Keratinocyte (primary cell): Measurements from ENCODE around the gene FAM83C. TPM values are rescaled to one million over a fixed set of nuclear protein-coding genes. Genes with fewer than 3 reads are reported as not detected.

ENCODE experiments used
- DNase-seq: peaks from one replicate; pipeline ENCODE4 v3.0.0-alpha.2; 2011; ENCODE audit warnings: low read depth, missing footprints, low spot score
- FAIRE-seq: peaks from 2 replicates; lab custom pipeline; 2011; peaks lifted over from hg19 to GRCh38; lab: Jason Lieb, UNC
- H2AFZ ChIP-seq: 2 replicates; pipeline ENCODE4 v1.6.0; 2012; ENCODE audit warnings: low read length, control low read depth, inconsistent platforms; ENCODE audit not compliant: control insufficient read depth
- H3K27ac ChIP-seq: 2 replicates; pipeline ENCODE4 v1.5.1; 2011; ENCODE audit warnings: low read length; ENCODE audit not compliant: control insufficient read depth, insufficient read depth
- H3K27me3 ChIP-seq: 3 replicates; pipeline ENCODE4 v1.6.0; 2011; ENCODE audit warnings: low read length; ENCODE audit not compliant: control insufficient read depth, insufficient read depth; ENCODE audit errors: extremely low read depth
- H3K36me3 ChIP-seq, 2 experiments: 2 replicates in 1 of 2; 3 replicates in 1 of 2; pipeline ENCODE4 v1.5.1; 2011; ENCODE audit warnings: low read length in 2 of 2, mild to moderate bottlenecking in 1 of 2; ENCODE audit not compliant: control insufficient read depth in 2 of 2, insufficient read depth in 2 of 2; ENCODE audit errors: extremely low read depth in 1 of 2
- H3K4me1 ChIP-seq: 3 replicates; pipeline ENCODE4 v1.5.1; 2011; ENCODE audit warnings: low read length; ENCODE audit not compliant: control insufficient read depth, insufficient read depth; ENCODE audit errors: extremely low read depth
- H3K4me2 ChIP-seq: 3 replicates; pipeline ENCODE4 v1.6.0; 2011; ENCODE audit warnings: low read depth, low read length; ENCODE audit not compliant: control insufficient read depth, insufficient read depth; ENCODE audit errors: extremely low read depth
- H3K4me3 ChIP-seq, 3 experiments: fragments of 200-600 bp in 1 of 3; sonication (generic) in 1 of 3; 2 replicates in 2 of 3; 3 replicates in 1 of 3; pipeline ENCODE4 v1.5.1; 2011 to 2016; ENCODE audit warnings: low read length in 3 of 3, mild to moderate bottlenecking in 3 of 3, control low read depth in 2 of 3, inconsistent platforms in 1 of 3, low read depth in 1 of 3, mixed read lengths in 1 of 3, mixed run types in 1 of 3, moderate library complexity in 1 of 3; ENCODE audit not compliant: control insufficient read depth in 2 of 3, insufficient read depth in 2 of 3; ENCODE audit errors: extremely low read depth in 1 of 3
- H3K79me2 ChIP-seq: 2 replicates; pipeline ENCODE4 v1.6.0; 2012; ENCODE audit warnings: low read length; ENCODE audit not compliant: control insufficient read depth, insufficient read depth
- H3K9ac ChIP-seq: 3 replicates; pipeline ENCODE4 v1.6.0; 2011; ENCODE audit warnings: low read length; ENCODE audit not compliant: control insufficient read depth, insufficient read depth; ENCODE audit errors: extremely low read depth
- H3K9me1 ChIP-seq: 3 replicates; pipeline ENCODE4 v1.6.0; 2011; ENCODE audit warnings: low read length; ENCODE audit not compliant: control insufficient read depth, insufficient read depth; ENCODE audit errors: extremely low read depth
- H3K9me3 ChIP-seq: 2 replicates; pipeline ENCODE4 v1.5.1; 2012; ENCODE audit warnings: low read depth, low read length; ENCODE audit not compliant: control insufficient read depth
- H4K20me1 ChIP-seq: 3 replicates; pipeline ENCODE4 v1.6.0; 2011; ENCODE audit warnings: low read length; ENCODE audit not compliant: control insufficient read depth, insufficient read depth; ENCODE audit errors: extremely low read depth
- EZH2 ChIP-seq: IDR thresholded peaks from one replicate; pipeline ENCODE4 v1.6.1; 2012; ENCODE audit warnings: inconsistent platforms, mild to moderate bottlenecking, low read length, moderate library complexity
- dilution Hi-C: fragments of 300-500 bp; cut with MboI; formaldehyde crosslinking; loops from one replicate; pipeline ENCODE4 v1.7.0; 2020; ENCODE audit warnings: low sequenced_read_pairs; ENCODE audit not compliant: extremely low pct_ligation_motif_present
- polyA plus RNA-seq, 5 experiments: library from polyadenylated mRNA; depleted of rRNA in 3 of 5; stranded (reverse) in 3 of 5; stranded (forward) in 1 of 5; unstranded in 1 of 5; fragments of >200 nt; gene quantifications; 1 replicate in 1 of 5; 2 replicates in 3 of 5; 3 replicates in 1 of 5; pipeline versions ENCODE4 v1.2.1 to v1.2.3, GENCODE V29; 2011 to 2012; ENCODE audit warnings: missing spikeins in 2 of 5, low read depth in 1 of 5, low replicate concordance in 1 of 5
- TF ChIP-seq, protein P1 (sequence below), 3 experiments: IDR thresholded peaks in 1 of 3; conservative IDR thresholded peaks in 1 of 3; optimal IDR thresholded peaks in 1 of 3; 2 replicates in 2 of 3; 3 replicates in 1 of 3; pipeline versions ENCODE3 to v1.5.1; 2011; ENCODE audit warnings: low read length in 3 of 3, mild to moderate bottlenecking in 3 of 3, moderate library complexity in 2 of 3, control low read depth in 1 of 3, inconsistent platforms in 1 of 3; ENCODE audit not compliant: insufficient read depth in 2 of 3; ENCODE audit errors: extremely low read depth in 1 of 3

FAM83C gene
- polyA plus RNA-seq, 1 donor (not counting 4 experiments of a cell fraction or from before 2014, with no cell fraction given): 12.4 TPM

DNA sequence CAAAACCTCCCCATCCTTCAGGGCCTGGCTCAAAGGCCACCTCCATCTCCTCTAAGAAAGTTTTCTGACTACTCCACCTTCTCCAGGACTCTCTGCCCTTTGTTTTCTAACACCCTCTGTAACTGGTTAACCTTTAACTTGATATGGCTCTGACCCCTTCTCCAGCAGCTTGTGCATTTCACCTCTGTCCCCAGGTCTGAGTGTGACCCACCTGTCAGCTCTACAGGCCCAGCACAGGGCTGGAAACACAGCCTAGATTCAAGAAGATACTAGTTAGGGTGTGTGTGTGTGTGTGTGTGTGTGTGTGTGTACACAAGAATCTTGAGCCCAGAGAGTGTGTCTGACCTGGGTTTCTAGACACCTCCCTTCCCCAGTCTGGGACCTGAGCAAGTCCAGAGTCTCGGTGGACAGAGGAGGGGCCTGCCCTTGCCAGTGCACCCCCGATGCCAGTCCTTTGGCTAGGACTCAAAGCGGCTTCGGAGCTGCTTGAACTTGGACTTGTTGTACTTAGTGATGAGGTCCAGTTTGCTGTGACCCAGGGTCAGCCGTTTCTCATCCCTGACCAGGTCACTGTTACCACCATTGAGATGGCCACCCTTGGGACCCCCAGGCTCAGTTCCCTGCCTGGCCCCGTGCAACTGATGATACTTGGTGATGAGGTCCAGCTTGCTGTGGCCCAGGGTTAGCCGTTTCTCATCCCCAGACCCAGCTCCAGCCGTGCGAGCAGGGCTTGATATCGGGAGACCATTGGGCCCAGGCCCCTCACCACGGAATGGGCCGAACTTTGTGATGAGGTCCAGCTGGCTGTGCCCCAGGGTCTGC lies 5.9 kb downstream of the FAM83C start:
- Histone ChIP-seq H3K27ac (peak overlapping the region; percentile 48), H3K36me3 (peaks cover 2 to 22% of the 10 kb centered on the region in 2 experiments), H3K9ac (no peak overlapping the region), H3K4me3 (no peak overlapping the region), H3K9me1 (no peaks in the 10 kb centered on the region), H3K4me1 (peaks cover 25% of the 10 kb centered on the region), H3K9me3 (no peaks in the 10 kb centered on the region), H3K27me3 (no peaks in the 10 kb centered on the region), H4K20me1 (no peaks in the 10 kb centered on the region), H2AFZ (no peak overlapping the region), H3K79me2 (peaks cover 32% of the 10 kb centered on the region), H3K4me2 (no peak overlapping the region)
- dilution Hi-C loops: no loop called here
- DNase-seq (no peak), FAIRE-seq (no peak)
- no peak for TF ChIP-seq EZH2
- TF ChIP-seq, protein P1, sequence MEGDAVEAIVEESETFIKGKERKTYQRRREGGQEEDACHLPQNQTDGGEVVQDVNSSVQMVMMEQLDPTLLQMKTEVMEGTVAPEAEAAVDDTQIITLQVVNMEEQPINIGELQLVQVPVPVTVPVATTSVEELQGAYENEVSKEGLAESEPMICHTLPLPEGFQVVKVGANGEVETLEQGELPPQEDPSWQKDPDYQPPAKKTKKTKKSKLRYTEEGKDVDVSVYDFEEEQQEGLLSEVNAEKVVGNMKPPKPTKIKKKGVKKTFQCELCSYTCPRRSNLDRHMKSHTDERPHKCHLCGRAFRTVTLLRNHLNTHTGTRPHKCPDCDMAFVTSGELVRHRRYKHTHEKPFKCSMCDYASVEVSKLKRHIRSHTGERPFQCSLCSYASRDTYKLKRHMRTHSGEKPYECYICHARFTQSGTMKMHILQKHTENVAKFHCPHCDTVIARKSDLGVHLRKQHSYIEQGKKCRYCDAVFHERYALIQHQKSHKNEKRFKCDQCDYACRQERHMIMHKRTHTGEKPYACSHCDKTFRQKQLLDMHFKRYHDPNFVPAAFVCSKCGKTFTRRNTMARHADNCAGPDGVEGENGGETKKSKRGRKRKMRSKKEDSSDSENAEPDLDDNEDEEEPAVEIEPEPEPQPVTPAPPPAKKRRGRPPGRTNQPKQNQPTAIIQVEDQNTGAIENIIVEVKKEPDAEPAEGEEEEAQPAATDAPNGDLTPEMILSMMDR (optimal IDR thresholded peaks at IDR 0.05 in 1 of 3, IDR thresholded peaks at IDR 0.05 in 1 of 3, conservative IDR thresholded peaks at IDR 0.05 in 1 of 3; ENCODE audit: extremely low read depth in 1 of 3, insufficient read depth in 2 of 3, low read length in 3 of 3): no peak

DNA sequence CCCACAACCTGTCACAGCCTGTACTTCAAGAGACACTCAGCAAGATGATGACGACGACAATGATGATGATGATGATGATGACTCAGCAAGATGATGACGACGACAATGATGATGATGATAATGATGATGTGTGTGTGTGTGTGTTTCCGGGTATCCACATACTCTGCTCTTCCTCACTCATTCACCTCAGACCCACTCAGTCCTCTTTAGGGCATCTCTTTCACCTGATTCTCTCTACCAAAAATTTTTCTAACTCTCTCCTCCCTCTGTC lies 6.5 kb downstream of the FAM83C start:
- FAIRE-seq (peak; percentile 83), DNase-seq (peak; percentile 85)
- H3K27me3 ChIP-seq: no peaks in the 10 kb centered on the region
- dilution Hi-C loops: no loop called here
- H4K20me1 ChIP-seq: no peaks in the 10 kb centered on the region
- peak overlapping the region in 1 of 3 experiments; percentile 85 for H3K4me3 ChIP-seq
- H3K4me2 ChIP-seq: peak overlapping the region; percentile 92
- H3K36me3 ChIP-seq: peaks cover 2 to 25% of the 10 kb centered on the region in 2 experiments
- no peak for TF ChIP-seq EZH2
- TF ChIP-seq, protein P1 (optimal IDR thresholded peaks at IDR 0.05 in 1 of 3, IDR thresholded peaks at IDR 0.05 in 1 of 3, conservative IDR thresholded peaks at IDR 0.05 in 1 of 3; ENCODE audit: extremely low read depth in 1 of 3, insufficient read depth in 2 of 3, low read length in 3 of 3): no peak
- peak overlapping the region; percentile 85 for H3K27ac ChIP-seq
- peaks cover 22% of the 10 kb centered on the region for H3K4me1 ChIP-seq
- no peaks in the 10 kb centered on the region for H3K9me3 ChIP-seq
- H3K79me2 ChIP-seq: peaks cover 34% of the 10 kb centered on the region
- no peaks in the 10 kb centered on the region for H3K9me1 ChIP-seq
- H3K9ac ChIP-seq: no peak overlapping the region
- no peak overlapping the region for H2AFZ ChIP-seq
